Fibroblast of the aortic adventitia (primary cell): ENCODE data around the gene IQCH. TPM values are rescaled to one million over a fixed set of nuclear protein-coding genes. Genes with fewer than 3 reads are reported as not detected.

ENCODE experiments used
- DNase-seq: peaks from one replicate; pipeline ENCODE4 v3.0.0-alpha.2; 2010; ENCODE audit warnings: low read depth
- H3K4me3 ChIP-seq: 2 replicates; pipeline ENCODE4 v1.5.1; 2011; ENCODE audit warnings: low read depth, mild to moderate bottlenecking, control low read depth, low read length, moderate library complexity
- total RNA-seq: library from RNA; depleted of rRNA; stranded (reverse); fragments of >200 nt; gene quantifications from 2 replicates; pipeline ENCODE4 v1.2.3, GENCODE V29; 2012; ENCODE audit warnings: low replicate concordance
- TF ChIP-seq, protein P1 (sequence below): IDR thresholded peaks from 2 replicates; pipeline ENCODE4 v1.5.1; 2011; ENCODE audit warnings: mild to moderate bottlenecking, low read length, control low read depth, inconsistent platforms; ENCODE audit not compliant: insufficient read depth

Gene IQCH
- total RNA-seq, 1 donor, result 3.6 TPM

DNA sequence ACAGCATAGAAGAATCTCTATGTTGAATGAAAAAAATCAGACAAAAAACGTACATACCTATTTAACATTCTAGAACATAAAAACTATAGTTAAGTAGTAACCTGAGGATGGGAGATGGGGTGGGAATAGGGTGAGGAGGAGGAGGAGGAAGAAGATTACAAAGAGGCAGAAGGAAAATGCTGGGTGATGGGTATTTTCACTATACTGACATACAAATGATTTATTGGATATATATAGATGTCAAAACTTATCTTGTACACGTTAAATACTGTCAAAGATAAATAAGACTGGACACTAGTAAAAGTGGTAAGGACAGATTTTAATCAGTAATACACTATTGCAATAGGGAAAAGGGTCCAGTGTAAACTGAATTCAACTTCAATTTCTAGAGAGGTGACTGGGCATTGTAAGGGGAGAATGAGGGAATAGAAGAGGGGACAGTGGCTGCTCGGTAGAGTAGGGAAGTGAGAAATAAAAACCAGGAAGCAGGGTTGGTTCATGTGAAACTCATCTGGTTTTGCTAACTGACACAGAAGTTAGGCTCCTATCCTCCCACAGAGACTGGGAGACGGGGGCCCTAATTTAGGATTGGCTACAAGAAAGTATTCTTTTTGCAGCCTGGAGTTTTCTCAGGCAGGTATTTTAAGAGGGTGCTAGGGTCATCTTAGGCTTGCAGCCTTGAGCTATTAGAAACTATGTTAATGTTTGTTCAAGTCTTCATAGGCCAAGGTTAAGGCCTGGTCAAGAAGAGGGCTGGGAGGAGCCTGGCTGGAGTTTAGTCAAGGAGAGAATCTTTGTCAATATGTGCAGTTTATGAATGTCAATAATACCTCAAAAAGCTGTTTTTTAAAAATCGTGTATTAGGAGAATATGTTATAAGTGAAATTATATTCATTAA is 251.3 kb downstream of the IQCH start:
- DNase-seq, result no peak
- H3K4me3 ChIP-seq, result no peak overlapping the region
- TF ChIP-seq, protein P1, sequence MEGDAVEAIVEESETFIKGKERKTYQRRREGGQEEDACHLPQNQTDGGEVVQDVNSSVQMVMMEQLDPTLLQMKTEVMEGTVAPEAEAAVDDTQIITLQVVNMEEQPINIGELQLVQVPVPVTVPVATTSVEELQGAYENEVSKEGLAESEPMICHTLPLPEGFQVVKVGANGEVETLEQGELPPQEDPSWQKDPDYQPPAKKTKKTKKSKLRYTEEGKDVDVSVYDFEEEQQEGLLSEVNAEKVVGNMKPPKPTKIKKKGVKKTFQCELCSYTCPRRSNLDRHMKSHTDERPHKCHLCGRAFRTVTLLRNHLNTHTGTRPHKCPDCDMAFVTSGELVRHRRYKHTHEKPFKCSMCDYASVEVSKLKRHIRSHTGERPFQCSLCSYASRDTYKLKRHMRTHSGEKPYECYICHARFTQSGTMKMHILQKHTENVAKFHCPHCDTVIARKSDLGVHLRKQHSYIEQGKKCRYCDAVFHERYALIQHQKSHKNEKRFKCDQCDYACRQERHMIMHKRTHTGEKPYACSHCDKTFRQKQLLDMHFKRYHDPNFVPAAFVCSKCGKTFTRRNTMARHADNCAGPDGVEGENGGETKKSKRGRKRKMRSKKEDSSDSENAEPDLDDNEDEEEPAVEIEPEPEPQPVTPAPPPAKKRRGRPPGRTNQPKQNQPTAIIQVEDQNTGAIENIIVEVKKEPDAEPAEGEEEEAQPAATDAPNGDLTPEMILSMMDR, result no peak

DNA sequence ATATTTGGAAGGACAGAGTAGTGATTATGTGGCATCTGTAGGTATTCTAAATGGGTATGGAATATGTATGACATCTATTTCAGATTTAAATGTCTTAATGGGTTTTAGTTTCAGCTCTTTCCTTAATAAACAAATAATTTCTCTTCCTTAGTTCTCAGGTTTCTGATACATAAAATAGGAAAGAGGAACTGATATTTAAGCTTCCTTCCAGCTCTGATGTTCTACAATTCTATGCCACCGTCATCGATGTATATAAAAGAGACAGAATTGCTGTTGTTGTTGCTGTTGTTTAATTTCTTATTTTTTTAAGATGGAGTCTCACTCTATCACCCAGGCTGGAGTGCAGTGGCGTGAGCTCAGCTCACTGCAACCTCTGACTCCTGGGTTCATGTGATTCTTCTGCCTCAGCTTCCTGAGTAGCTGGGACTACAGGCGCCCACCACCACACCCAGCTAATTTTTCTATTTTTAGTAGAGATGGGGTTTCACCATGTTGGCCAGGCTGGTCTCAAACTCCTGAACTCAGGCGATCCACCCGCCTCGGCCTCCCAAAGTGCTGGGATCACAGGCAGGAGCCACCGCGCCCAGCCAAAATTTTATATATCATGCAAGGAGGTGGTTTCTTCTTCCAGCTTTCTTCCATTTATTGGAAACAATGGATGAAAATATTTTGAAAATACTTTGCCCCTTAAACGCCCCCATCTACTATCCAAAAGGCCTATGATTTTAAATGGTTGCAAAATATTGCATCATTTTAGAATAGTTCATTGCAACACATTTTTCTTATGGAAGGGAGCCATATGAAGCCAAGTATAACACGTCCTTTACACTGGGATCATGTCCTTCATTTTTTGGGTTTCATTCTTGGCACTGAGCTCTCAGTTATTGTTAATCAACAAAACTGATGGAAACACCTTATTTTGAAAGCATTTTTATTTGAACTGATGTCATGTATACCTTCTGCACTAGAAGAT is 252.5 kb downstream of the IQCH start:
- TF ChIP-seq, protein P1, result no peak
- DNase-seq, result peak; percentile 81
- no peak overlapping the region for H3K4me3 ChIP-seq

DNA sequence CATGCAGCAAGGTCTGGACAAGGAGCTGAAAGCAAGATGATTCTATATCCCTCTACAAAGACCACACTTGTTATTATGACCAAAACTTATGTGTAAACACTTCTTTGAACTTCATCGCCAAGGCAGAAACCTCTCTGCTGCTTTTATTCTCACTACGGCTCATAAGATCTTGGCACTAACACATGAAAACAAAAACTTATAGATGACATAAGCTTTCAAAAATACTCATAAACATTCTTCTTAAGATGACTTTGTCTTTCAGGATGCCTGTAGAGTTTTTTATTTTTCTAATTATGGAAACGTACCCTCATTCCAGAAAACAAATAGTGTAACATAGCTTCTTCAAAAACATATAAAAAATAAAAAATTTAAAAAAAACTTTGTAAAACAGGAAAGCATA is 253.8 kb downstream of the IQCH start:
- DNase-seq, result no peak
- no peak overlapping the region for H3K4me3 ChIP-seq
- TF ChIP-seq, protein P1, result no peak

DNA sequence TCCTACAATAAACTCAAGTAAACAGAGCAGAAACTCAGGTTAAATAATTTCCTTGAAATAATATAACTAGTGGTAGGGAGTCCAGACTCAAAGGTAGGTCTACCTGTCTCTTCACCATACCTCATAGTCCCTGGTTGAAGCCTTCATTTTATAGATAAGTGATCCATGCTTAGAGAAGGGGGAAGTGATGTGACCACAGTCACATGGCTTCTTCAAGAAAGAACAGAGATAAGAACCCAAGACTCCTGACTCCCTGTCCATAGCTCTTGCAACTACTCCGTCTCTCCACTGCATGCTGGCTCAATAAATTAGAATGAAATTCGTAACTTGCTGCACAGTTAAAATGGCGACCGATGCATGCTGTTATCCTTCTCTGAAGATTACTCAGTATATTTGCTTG is 255.3 kb downstream of the IQCH start:
- no peak overlapping the region for H3K4me3 ChIP-seq
- DNase-seq, result no peak
- TF ChIP-seq, protein P1, result no peak

DNA sequence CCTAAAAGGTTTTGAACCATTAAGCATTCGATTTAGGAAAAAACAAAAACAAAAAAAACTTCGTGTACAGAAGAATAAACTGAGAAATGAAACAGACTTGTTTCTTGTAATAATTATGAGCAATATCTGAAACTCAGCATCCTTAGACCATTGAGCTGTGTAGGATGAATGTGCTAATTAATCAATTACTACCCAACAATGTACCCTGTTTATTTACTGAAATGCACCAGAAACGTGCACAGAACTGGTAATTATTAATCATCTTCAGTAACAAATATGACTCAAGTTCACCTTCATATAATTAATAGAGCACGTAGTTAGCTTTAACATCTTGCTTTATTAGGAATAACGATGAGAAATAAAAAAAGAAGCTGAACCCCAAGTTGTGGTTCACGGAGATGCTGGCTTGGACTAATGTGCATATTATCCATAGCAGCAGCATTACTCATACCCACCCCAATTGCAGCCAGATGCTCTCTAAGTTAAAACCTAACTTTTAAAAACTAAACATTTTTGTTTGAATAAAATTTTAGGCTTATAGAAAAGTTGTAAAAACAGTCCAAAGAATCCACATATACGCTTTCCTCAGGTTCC is 256.1 kb downstream of the IQCH start:
- peak; percentile 66 for DNase-seq
- no peak overlapping the region for H3K4me3 ChIP-seq

DNA sequence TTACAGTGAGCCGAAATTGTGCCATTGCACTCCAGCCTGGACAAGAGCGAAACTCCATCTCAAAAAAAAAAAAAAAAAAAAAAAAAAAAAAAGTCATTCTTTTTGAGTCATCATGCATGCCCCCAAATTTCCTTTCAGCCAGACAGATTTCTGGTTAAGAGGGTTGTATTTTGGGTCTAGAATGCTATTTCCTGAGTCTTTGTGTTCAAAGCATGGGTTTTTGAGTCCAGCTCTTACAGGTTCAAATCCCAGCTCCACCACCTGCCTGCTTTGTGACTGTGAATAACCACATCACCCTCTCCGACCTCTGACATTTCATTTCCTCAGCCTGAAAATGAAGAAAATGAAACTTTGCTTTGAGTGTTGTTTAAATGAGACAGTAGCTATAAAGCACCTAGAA is 257.0 kb downstream of the IQCH start:
- TF ChIP-seq, protein P1, result no peak
- DNase-seq, result no peak

More for the DNA sequence above, 256.1 kb downstream of the IQCH start:
- TF ChIP-seq, protein P1, result no peak

More for the DNA sequence above, 257.0 kb downstream of the IQCH start:
- H3K4me3 ChIP-seq, result no peak overlapping the region
